ENCODE measurements around the gene TUBG1.
"Not testable (repeated sequence)": the region's sequence is repeated elsewhere in the genome, so short reads cannot be mapped to it uniquely, and the experiment has no call there.

Gene TUBG1

GRCh38 chr17:42655528-42655927 is 46.0 kb downstream of the TUBG1 start:
- DNase-seq (ENCODE audit: low read depth, low spot score), result no peak
- TF ChIP-seq POLR2AphosphoS5 (IDR thresholded peaks at IDR 0.05; ENCODE audit: borderline replicate concordance, low read depth, low read length) (no peak), EZH2 (IDR thresholded peaks at IDR 0.05) (no peak), FOXP2 (optimal IDR thresholded peaks at IDR 0.05; ENCODE audit: control extremely low read depth, extremely low read length, insufficient read depth) (no peak)
- peaks cover 8% of the 10 kb centered on the region; the same call in 1 of the 2 replicates for H3K9me3 ChIP-seq (ENCODE audit: low read depth, low read length)
- no peak overlapping the region for H3K4me3 ChIP-seq
- no peaks in the 10 kb centered on the region for H3K36me3 ChIP-seq (ENCODE audit: insufficient read depth, low read length)
- peak overlapping the region; percentile 71 for H3K27ac ChIP-seq
- no peak overlapping the region for H3K9ac ChIP-seq (ENCODE audit: insufficient read length)

DNA sequence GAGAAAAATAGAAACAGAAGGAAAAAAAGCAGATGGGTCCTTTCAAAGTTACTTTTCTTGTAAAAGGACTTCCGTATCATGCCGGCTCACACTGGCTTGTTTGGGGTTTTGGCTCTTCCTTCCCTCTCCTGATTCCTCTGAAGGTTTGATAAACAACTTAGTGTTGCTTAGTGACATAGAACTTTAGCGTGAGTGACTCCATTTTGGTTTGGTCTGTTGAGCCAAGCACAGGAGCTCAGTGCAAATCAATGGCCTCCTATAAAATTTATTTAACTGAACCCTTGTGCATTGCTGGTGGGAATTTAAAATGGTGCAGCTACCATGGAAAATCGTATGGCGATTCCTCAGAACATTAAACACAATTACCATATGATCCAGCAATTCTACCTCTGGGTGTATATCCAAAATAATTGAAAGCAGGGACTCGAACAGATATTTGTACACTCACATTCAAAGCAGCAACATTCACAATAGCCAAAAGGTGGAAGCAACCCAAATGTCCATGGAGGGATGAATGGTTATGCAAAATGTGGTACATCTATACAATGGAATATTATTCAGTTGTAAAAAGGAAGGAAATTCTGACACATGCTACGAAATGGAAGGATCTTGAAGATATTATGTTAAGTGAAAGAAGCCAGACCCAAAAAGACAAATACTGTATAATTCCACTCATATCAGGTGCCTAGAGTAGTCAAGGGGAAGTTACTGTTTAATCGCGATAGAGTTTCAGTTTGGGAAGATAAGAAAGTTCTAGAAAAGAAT is 48.5 kb downstream of the TUBG1 start:
- Histone ChIP-seq H3K4me3 (no peak overlapping the region), H3K9me3 (ENCODE audit: low read depth, low read length) (peaks cover 8% of the 10 kb centered on the region; the same call in 1 of the 2 replicates), H3K27ac (no peak overlapping the region), H3K36me3 (ENCODE audit: insufficient read depth, low read length) (peaks cover 8% of the 10 kb centered on the region; the same call in 1 of the 2 replicates), H3K9ac (ENCODE audit: insufficient read length) (no peak overlapping the region)
- DNase-seq (ENCODE audit: low read depth, low spot score), result no peak
- no peak for TF ChIP-seq POLR2AphosphoS5 (IDR thresholded peaks at IDR 0.05; ENCODE audit: borderline replicate concordance, low read depth, low read length)
- TF ChIP-seq FOXP2 (optimal IDR thresholded peaks at IDR 0.05; ENCODE audit: control extremely low read depth, extremely low read length, insufficient read depth), result no peak
- TF ChIP-seq EZH2 (IDR thresholded peaks at IDR 0.05), result no peak

DNA sequence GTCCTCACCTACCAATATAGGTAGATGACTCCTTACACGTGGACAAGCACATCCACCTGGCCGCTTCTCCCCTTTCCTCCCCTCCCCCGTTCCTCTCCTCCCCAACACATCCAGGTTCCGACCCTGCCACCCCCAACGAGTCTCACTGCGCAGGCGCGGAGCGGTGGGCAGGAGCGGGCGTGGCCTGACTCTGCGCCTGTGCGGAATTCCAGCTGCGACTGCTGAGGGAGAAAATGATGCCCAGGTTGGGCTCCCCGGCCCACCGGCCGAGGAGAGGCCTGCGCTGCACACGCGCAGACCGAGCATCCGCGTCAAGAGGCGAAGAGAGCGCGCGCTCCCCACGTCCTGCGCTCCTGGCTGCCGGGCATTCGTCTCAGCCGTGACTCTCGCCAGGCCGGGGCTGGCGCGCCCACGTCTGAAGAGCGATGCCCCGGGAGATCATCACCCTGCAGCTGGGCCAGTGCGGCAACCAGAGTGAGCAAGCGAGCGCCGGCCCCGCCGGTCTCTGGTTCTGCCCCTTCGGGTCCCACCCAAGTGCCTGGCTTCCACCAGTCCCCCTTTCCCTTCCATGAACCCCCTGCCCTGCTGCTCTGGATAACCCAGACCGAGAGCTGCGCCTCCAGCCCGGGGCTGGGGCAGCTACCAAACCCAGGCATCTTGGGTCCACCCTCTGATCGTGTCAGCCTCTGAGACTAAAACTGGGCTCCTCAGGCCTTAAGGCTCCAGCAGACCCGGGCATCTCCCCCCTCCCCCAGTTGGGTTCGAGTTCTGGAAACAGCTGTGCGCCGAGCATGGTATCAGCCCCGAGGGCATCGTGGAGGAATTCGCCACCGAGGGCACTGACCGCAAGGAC is 49.8 kb downstream of the TUBG1 start, which contains the start of gene TUBG2:
Gene TUBG2, plus strand, starts transcription at position 206 of the 853 bp plus-strand sequence. Its CDS starts 220 bp downstream, at position 426.
- TF ChIP-seq POLR2AphosphoS5 (IDR thresholded peaks at IDR 0.05; ENCODE audit: borderline replicate concordance, low read depth, low read length) (peak; percentile 82), FOXP2 (optimal IDR thresholded peaks at IDR 0.05; ENCODE audit: control extremely low read depth, extremely low read length, insufficient read depth) (no peak)
- Histone ChIP-seq H3K4me3 (peak within 1 kb of the TSS; percentile 92), H3K36me3 (ENCODE audit: insufficient read depth, low read length) (peaks cover 8% of the 10 kb centered on the region; the same call in 1 of the 2 replicates), H3K9me3 (ENCODE audit: low read depth, low read length) (peaks cover 8% of the 10 kb centered on the region; the same call in 1 of the 2 replicates), H3K27ac (no peak within 1 kb of the TSS; the same call in 1 of the 2 replicates), H3K9ac (ENCODE audit: insufficient read length) (peak within 1 kb of the TSS; percentile 74)
- DNase-seq (ENCODE audit: low read depth, low spot score), result no peak

GRCh38 chr17:42659932-42660274 is 50.4 kb downstream of the TUBG1 start:
- DNase-seq (ENCODE audit: low read depth, low spot score); H3K9ac ChIP-seq (ENCODE audit: insufficient read length); H3K36me3 ChIP-seq (ENCODE audit: insufficient read depth, low read length); H3K27ac ChIP-seq; H3K9me3 ChIP-seq (ENCODE audit: low read depth, low read length): not testable (repeated sequence)
- peak overlapping the region; percentile 92 for H3K4me3 ChIP-seq

DNA sequence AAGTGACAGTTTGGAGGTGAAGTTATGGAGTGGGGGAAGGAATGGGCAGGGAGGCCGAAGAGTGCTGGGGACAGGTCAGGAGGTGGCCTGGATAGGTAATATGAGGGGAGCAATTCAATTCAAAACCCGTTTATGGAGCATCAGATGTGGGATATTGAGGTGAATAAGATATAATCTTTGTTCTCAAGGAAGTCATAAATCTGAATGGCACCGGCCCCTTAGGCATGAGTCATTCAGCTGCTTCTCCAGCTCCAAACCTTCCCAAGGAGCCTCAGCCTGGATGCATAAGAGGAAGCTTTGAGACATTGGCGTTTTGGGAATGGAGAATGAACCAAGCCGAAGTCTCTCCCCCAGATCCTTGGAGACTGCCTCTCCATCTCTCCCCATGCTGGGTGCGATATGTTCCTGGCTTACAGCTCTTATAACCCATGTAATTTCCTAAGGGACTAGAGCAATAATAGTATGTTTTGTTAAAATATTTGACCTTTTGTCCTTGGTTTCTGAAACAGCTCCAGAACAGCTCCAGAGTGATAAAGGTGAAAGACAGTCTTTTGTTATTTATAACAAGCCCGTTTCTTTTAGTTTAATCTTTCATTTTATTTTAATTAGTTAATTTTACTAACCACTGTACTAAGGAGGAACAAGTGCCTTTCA is 51.3 kb downstream of the TUBG1 start:
- TF ChIP-seq FOXP2 (optimal IDR thresholded peaks at IDR 0.05; ENCODE audit: control extremely low read depth, extremely low read length, insufficient read depth) (no peak), EZH2 (IDR thresholded peaks at IDR 0.05) (no peak), POLR2AphosphoS5 (IDR thresholded peaks at IDR 0.05; ENCODE audit: borderline replicate concordance, low read depth, low read length) (no peak)
- no peak overlapping the region for H3K4me3 ChIP-seq
- no peak overlapping the region for H3K9ac ChIP-seq (ENCODE audit: insufficient read length)
- no peak overlapping the region for H3K27ac ChIP-seq
- H3K9me3 ChIP-seq (ENCODE audit: low read depth, low read length), result peaks cover 8% of the 10 kb centered on the region; the same call in 1 of the 2 replicates
- peaks cover 11% of the 10 kb centered on the region; the same call in 1 of the 2 replicates for H3K36me3 ChIP-seq (ENCODE audit: insufficient read depth, low read length)
- no peak for DNase-seq (ENCODE audit: low read depth, low spot score)
